Neural progenitor cell (in vitro differentiated cells): ENCODE results near the gene CATSPER2. TPM values are rescaled to one million over a fixed set of nuclear protein-coding genes. Genes with fewer than 3 reads are reported as not detected.
"Not testable (repeated sequence)": the region's sequence is repeated elsewhere in the genome, so short reads cannot be mapped to it uniquely, and the experiment has no call there.

Experiments used
- DNase-seq: peaks from one replicate; pipeline ENCODE4 v3.0.0-alpha.2; 2016; ENCODE audit warnings: low spot score
- H2AFZ ChIP-seq: fragments of 200-600 bp; sonication (generic); replicated peaks from 2 replicates; pipeline ENCODE4 v1.6.1; 2016; ENCODE audit warnings: antibody characterized with exemption
- H3F3A ChIP-seq: fragments of 200-600 bp; sonication (generic); 2 replicates; pipeline ENCODE4 v1.6.1; 2016; ENCODE audit warnings: antibody characterized with exemption, low read depth
- H3K27ac ChIP-seq: fragments of 200-600 bp; sonication (generic); 2 replicates; pipeline ENCODE4 v1.5.1; 2016; ENCODE audit warnings: mild to moderate bottlenecking
- H3K27me3 ChIP-seq: fragments of 200-600 bp; sonication (generic); 2 replicates; pipeline ENCODE4 v1.6.1; 2016; ENCODE audit warnings: mild to moderate bottlenecking, moderate library complexity
- H3K36me3 ChIP-seq: fragments of 200-600 bp; sonication (generic); 2 replicates; pipeline ENCODE4 v1.5.1; 2016
- H3K4me1 ChIP-seq: fragments of 200-600 bp; sonication (generic); 2 replicates; pipeline ENCODE4 v1.6.1; 2016; ENCODE audit warnings: mixed run types
- H3K4me2 ChIP-seq: fragments of 200-600 bp; sonication (generic); 2 replicates; pipeline ENCODE4 v1.6.1; 2016
- H3K4me3 ChIP-seq: fragments of 200-600 bp; sonication (generic); 2 replicates; pipeline ENCODE4 v1.5.1; 2016
- H3K79me2 ChIP-seq: fragments of 200-600 bp; sonication (generic); 2 replicates; pipeline ENCODE4 v1.6.1; 2016; ENCODE audit warnings: low read depth
- H3K9ac ChIP-seq: fragments of 200-600 bp; sonication (generic); 2 replicates; pipeline ENCODE4 v1.6.1; 2016
- H3K9me3 ChIP-seq: fragments of 200-600 bp; sonication (generic); 2 replicates; pipeline ENCODE4 v1.5.1; 2016; ENCODE audit warnings: low read depth
- H4K20me1 ChIP-seq: fragments of 200-600 bp; sonication (generic); 2 replicates; pipeline ENCODE4 v1.6.1; 2016; ENCODE audit warnings: low read depth
- H3K27ac Mint-ChIP-seq: 3 replicates; pipeline ENCODE4 v1.8.0; 2021; ENCODE audit warnings: mixed read lengths
- H3K27me3 Mint-ChIP-seq: 2 replicates; pipeline ENCODE4 v1.8.0; 2022; ENCODE audit warnings: low read depth, mild to moderate bottlenecking, inconsistent platforms, moderate library complexity, mixed read lengths; ENCODE audit not compliant: insufficient read depth
- H3K36me3 Mint-ChIP-seq: 3 replicates; pipeline ENCODE4 v1.8.0; 2021; ENCODE audit warnings: mixed read lengths
- H3K4me1 Mint-ChIP-seq: 3 replicates; pipeline ENCODE4 v1.8.0; 2021; ENCODE audit warnings: mixed read lengths
- H3K4me3 Mint-ChIP-seq: 3 replicates; pipeline ENCODE4 v1.8.0; 2021; ENCODE audit warnings: mild to moderate bottlenecking, moderate library complexity, mixed read lengths
- H3K9me3 Mint-ChIP-seq: 3 replicates; pipeline ENCODE4 v1.8.0; 2020; ENCODE audit warnings: mixed read lengths
- small RNA-seq: library from RNA; depleted of rRNA; stranded (forward); fragments of <200 nt; gene quantifications from one replicate; pipeline ENCODE3, GENCODE V24; 2015
- total RNA-seq: library from RNA; depleted of rRNA; stranded (reverse); fragments of >200 nt; gene quantifications from 2 replicates; pipeline ENCODE4 v1.2.3, GENCODE V29; 2015; ENCODE audit warnings: low replicate concordance

CATSPER2 gene
- total RNA-seq, 1 donor from 2014 or later = 1.5 TPM

DNA sequence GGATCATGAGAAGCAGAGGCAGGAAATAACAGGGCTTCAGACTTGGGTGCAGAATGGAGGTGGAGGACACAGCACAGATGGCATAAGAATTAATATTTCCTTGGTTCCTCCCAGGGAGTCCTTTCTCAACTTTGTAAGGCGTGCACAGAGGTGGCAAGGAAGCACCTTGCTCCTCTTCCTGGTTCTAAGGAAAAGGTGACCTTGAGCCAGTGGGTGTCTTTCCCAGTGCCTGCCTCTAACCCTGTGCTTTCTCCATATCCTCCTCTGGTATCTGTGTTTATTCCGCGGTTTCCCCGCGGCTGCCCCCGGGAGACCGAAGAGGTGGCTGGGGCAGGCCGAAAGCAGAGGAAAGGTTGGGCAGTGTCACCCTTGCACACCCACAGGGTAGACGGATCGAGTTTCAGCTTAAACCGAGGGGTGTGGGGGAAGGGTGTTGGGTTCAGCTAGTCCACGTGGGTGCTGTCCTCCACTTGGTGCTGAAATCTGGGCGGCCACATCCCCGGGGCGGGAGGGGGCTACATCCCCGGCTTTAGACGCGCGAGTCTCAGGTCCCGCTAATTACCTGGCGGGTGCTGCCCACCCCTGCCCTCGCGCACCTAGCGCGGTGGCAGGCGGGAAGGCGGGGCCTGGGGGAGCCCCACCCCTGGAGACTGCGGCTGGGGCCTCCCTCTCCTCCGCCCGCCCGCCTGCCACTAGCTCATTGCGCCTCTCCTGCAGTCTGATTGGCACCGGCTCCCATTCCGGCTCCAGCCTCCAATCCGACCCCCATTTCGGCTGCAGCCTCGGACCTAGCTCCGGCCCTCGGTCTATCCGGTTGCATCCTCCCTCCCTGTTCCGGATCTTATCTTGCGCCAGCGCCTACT lies 55.1 kb downstream of the CATSPER2 start, which contains the start of gene CKMT1B:
Gene CKMT1B, plus strand, starts transcription at position 700 of the 863 bp plus-strand sequence. CDS start 192 bp downstream, outside the sequence.
- not testable (repeated sequence) for H3K4me3 ChIP-seq, H2AFZ ChIP-seq, DNase-seq, H3K4me3 Mint-ChIP-seq, H3K4me1 Mint-ChIP-seq, H3K27me3 ChIP-seq, H3K27ac ChIP-seq, H3F3A ChIP-seq, H3K27ac Mint-ChIP-seq, H3K9me3 ChIP-seq, H3K36me3 Mint-ChIP-seq, H3K9ac ChIP-seq, H3K4me2 ChIP-seq, H3K9me3 Mint-ChIP-seq, H4K20me1 ChIP-seq, H3K27me3 Mint-ChIP-seq, H3K4me1 ChIP-seq, H3K36me3 ChIP-seq, H3K79me2 ChIP-seq

DNA sequence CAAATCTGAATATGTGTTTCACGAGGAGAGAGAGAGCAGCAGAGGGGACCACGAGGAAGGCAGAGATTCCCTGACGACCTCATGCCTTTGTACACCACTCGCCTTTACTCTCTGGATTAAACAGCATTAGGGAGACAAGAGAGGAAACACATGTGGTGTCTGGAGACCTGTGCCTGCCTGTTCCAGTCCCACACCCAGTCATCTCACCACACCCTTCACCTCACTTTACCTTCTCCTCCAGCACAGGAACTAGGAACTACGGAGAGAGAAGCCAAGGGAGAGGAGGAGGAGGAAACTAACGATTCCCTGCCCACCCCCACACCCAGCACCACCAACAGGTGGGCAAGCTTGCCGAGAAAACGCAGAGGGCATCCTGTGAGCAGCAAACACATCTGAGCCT lies 55.8 kb downstream of the CATSPER2 start:
- not testable (repeated sequence) for H3F3A ChIP-seq, H3K9me3 Mint-ChIP-seq, DNase-seq, H3K4me1 Mint-ChIP-seq, H3K4me1 ChIP-seq, H3K4me3 Mint-ChIP-seq, H3K27me3 ChIP-seq, H3K36me3 ChIP-seq, H3K79me2 ChIP-seq, H3K4me3 ChIP-seq, H3K36me3 Mint-ChIP-seq, H3K9me3 ChIP-seq, H2AFZ ChIP-seq, H3K27me3 Mint-ChIP-seq, H3K27ac ChIP-seq, H4K20me1 ChIP-seq, H3K4me2 ChIP-seq, H3K27ac Mint-ChIP-seq, H3K9ac ChIP-seq

DNA sequence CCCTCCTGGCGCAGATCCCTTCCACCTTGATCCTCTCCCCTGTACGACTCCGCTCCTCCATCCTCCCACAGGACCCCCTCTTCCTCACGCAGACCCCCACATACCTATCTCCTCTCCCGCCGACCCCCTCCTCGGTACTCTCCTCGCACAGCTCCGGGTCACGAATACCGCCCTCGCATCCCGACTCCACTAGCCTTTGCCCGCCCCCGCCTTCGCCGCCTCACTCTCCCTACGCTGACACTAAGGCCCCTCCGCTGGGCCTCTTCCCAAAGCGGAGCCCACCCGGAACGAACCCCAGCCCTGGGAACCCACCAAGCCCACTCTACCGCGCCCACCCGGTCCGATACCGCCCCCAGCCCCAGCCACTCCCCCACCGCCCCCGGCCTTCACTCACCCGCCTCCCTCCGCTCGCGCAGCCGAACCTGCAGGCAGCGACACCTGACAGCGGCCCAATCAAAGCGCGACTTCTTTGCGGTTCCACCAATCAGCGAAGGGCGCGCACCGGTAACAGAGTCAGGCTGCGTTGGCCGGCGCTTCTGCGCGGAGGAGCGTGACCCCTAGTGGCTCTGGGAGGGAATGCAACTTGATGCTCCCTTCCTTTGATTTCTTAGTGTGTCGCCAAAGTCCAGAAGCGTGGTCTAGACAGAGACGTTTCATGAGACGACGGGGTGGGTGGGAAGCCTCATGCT lies 58.7 kb downstream of the CATSPER2 start, which contains the start of gene PPIP5K1:
Gene PPIP5K1, minus strand, starts transcription at position 431 of the 689 bp plus-strand sequence. CDS start 5,704 bp downstream, outside the sequence.
- H3K27ac ChIP-seq, H3K27me3 ChIP-seq, H3K4me3 Mint-ChIP-seq, H3K9me3 Mint-ChIP-seq, H3K36me3 ChIP-seq, H3K4me1 ChIP-seq, H3K9ac ChIP-seq, H3K27me3 Mint-ChIP-seq, H3K36me3 Mint-ChIP-seq, H3K27ac Mint-ChIP-seq, H3K4me3 ChIP-seq, H3K4me1 Mint-ChIP-seq, H4K20me1 ChIP-seq, H3K79me2 ChIP-seq, H3F3A ChIP-seq, DNase-seq, H2AFZ ChIP-seq, H3K4me2 ChIP-seq, H3K9me3 ChIP-seq: not testable (repeated sequence)

Small RNAs within 50 kb of the gene (small RNA-seq; reads per million reads assigned to genes)
- not detected for gene PDIA3P2
- gene RNU6-554P = not detected
- gene RNU6-610P = not detected

Other genes starting within 250 kb of the CATSPER2 start
- gene TP53BP1, start 155.7 kb downstream of the CATSPER2 start, total RNA-seq = 66.5 and 73.5 TPM in 2 replicates
- gene MAP1A, start 131.2 kb downstream of the CATSPER2 start, total RNA-seq = 4.0 and 8.2 TPM in 2 replicates
- 17.0 and 35.6 TPM in 2 replicates for gene PPIP5K1, start 58.6 kb downstream of the CATSPER2 start, total RNA-seq
- 4.4 and 4.6 TPM in 2 replicates for gene CKMT1B, start 54.8 kb downstream of the CATSPER2 start, total RNA-seq
- 0.09 and 1.7 TPM in 2 replicates for gene STRC, start 30.0 kb downstream of the CATSPER2 start, total RNA-seq
- gene CKMT1A, start 45.0 kb upstream of the CATSPER2 start, total RNA-seq = 1.7 and 2.3 TPM in 2 replicates
- 198 and 315 TPM in 2 replicates for gene PDIA3, start 97.6 kb upstream of the CATSPER2 start, total RNA-seq
- gene ELL3, start 128.1 kb upstream of the CATSPER2 start, total RNA-seq = 3.1 and 5.1 TPM in 2 replicates
- gene SERF2, start 143.5 kb upstream of the CATSPER2 start, total RNA-seq = 249 and 430 TPM in 2 replicates
- 0.50 TPM in 1 of 2 replicates, not detected in the other for gene SERINC4, start 151.4 kb upstream of the CATSPER2 start, total RNA-seq
- 6.7 and 8.3 TPM in 2 replicates for gene HYPK, start 151.8 kb upstream of the CATSPER2 start, total RNA-seq
- 42.4 and 47.3 TPM in 2 replicates for gene MFAP1, start 175.8 kb upstream of the CATSPER2 start, total RNA-seq
- 31.5 and 32.6 TPM in 2 replicates for gene WDR76, start 178.2 kb upstream of the CATSPER2 start, total RNA-seq